ENCODE measurements around the gene NTHL1.

Gene NTHL1

DNA sequence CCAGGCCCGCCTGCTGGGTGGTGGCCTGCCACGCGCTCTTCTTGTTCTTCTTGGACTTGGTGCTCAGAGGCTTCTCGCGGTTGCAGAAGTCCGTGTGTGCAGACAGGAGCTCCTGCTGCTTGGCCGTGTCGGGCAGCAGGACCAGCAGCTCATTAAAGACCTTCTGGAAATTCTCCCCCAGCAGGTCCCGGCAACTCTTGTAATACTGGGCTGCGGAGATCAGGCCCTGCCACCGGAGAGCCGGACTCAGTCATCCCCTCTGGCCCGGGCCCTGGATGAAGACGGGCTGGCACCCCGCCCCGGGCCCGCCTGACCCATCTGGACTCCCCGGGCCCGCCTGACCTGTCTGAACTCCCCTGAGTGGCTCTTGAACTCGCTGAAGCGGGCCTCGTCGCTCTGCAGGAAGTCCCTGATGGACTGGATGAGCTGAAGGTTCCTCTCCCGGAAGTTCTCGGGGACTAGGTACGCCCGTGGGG is 49.2 kb downstream of the NTHL1 start:
- no peak for DNase-seq (ENCODE audit: low read depth in 1 of 2, low spot score in 1 of 2)

DNA sequence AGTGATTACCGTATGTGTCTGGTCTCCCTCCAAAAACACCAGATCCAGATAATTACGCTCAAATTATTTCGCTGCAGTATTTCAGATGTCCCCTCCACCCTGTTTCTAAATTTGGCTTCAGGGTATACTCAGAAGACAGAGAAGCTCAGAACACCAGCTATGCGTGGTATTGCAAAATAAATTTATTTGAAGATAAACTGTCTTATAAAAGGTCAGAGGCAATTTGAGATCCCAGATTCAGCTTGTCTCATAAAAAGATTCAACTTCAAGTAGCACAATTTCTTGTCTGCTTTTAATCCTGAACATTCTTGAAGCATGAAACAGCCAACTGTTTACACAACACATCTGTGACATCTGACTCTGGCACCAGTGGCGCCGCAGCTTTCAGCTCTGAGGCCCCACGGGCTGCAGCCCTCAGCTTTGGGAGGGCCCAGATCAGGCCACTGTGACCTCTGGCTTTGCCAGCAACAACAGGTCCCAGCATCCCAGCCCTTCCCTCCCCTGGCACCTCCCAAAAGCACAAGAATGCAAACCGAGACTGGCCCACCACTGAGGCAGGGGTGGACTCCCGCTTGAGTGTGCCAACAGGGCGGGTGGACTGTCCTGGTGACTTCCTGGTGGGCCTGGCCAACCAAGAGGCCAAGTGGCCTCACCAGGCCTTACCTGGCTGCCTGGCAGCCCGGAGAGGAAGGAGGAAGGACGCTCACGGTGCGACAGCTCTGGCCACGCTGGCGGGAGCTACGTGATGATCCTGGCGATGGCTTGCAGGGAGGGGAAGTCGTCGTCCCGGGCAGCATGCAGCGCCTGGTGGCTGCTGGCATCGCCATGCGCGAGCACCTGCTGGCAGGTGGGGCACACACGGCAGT is 49.9 kb downstream of the NTHL1 start:
- DNase-seq (ENCODE audit: low read depth in 1 of 2, low spot score in 1 of 2) = no peak

GRCh38 chr16:1993731-1994131 is 53.9 kb downstream of the NTHL1 start:
- DNase-seq (ENCODE audit: low read depth in 1 of 2, low spot score in 1 of 2) = no peak

DNA sequence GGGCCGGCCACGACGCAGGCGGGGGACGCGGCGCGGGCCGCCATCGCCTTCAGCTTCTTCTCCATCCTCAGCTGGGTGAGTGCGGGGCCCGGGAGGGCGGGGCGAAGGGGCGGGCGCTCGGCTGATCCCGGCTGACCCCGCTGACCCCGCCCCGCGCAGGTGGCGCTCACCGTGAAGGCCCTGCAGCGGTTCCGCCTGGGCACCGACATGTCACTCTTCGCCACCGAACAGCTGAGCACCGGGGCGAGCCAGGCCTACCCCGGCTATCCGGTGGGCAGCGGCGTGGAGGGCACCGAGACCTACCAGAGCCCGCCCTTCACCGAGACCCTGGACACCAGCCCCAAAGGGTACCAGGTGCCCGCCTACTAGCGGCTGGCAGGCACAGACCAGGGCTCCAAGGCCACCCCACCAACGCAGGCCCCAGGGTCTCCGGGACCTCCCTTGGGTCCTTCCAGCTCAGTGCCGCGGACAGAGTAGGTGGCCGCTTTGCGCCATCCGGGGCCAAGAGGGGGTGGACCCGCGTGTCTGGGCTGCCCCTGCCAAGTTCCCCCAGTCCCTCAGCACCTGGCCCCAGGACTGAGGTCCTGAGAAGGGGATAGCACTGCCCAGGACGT is 54.8 kb downstream of the NTHL1 start:
- DNase-seq (ENCODE audit: low read depth in 1 of 2, low spot score in 1 of 2) = no peak

GRCh38 chr16:1991948-1992703 is 55.5 kb downstream of the NTHL1 start:
- DNase-seq (ENCODE audit: low read depth in 1 of 2, low spot score in 1 of 2) = peak; percentile 94 to 97

- DNase-seq (ENCODE audit: low read depth in 1 of 2, low spot score in 1 of 2) = no peak
Observed at GRCh38 chr16:1991588-1991947, 56.1 kb downstream of the NTHL1 start.

- DNase-seq (ENCODE audit: low read depth in 1 of 2, low spot score in 1 of 2) = no peak
Observed at GRCh38 chr16:1991135-1991551, 56.5 kb downstream of the NTHL1 start.

DNA sequence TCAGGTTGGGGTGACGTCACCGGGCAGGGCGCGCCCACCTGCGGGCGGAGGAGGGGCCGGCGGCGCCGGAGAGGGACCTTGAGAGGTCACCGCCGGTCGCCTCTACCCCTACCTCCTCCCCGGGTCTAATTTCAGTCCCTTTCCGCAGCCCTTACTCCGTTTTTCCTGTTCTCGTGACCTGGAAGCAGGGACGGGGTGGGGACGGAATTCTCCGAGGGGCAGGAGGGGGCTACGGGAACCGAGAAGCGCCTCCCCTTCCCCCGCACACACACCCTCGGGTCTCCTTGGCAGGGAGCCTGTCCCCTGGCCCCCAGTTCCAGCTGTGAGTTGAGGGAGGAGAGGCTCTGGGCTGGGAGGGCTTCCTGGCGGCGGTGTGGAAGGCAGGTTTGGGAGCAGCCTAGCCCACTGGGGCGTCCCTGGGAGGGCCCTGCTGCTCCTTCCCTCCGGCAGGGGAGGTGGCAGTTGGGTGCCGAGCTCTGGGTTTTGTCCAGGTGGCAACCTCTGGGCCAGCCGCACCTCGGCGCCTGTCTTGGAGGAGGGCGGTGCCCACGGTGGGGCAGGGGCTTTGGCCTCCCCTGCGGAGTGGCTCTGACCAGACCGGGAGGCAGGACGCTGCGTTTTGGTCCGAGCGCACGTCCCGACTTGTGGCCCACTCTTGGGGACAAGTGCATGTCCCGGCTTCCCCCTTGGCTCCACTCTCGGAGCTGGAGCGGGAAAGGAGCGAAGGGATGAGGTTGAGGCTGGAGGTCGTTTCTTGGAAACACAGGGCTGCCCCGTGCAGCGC is 57.1 kb downstream of the NTHL1 start:
- no peak for DNase-seq (ENCODE audit: low read depth in 1 of 2, low spot score in 1 of 2)

DNA sequence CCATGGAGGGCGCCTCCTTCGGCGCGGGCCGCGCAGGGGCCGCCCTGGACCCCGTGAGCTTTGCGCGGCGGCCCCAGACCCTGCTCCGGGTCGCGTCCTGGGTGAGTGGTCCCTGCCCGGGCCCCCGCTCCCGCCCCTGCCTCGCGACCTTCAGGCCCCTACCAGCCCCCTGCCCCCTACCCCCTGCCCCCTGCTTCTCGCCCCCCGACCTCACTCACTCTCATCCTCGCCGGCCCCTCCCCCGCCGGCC is 57.6 kb downstream of the NTHL1 start:
- no peak for DNase-seq (ENCODE audit: low read depth in 1 of 2, low spot score in 1 of 2)
